H1 (cell line): ENCODE measurements around the gene ERCC6. TPM values are rescaled to one million over a fixed set of nuclear protein-coding genes. Genes with fewer than 3 reads are reported as not detected.

Experiments used
- ATF3 ChIP-seq: IDR thresholded peaks from 2 replicates; pipeline ENCODE4 v1.6.1; 2011; ENCODE audit warnings: low read depth, mild to moderate bottlenecking, low read length; ENCODE audit not compliant: insufficient read depth
- BRCA1 ChIP-seq: IDR thresholded peaks from 2 replicates; pipeline ENCODE4 v1.6.1; 2012; ENCODE audit warnings: low read depth, low read length, improper control_type of control experiment
- CHD7 ChIP-seq: fragments of 300-600 bp; sonication (generic); IDR thresholded peaks from 2 replicates; pipeline ENCODE4 v1.7.1; 2012; ENCODE audit warnings: low read length, moderate library complexity, mild to moderate bottlenecking, inconsistent platforms; ENCODE audit not compliant: insufficient replicate concordance
- GTF2F1 ChIP-seq: IDR thresholded peaks from 2 replicates; pipeline ENCODE4 v1.6.1; 2012; ENCODE audit warnings: low read depth, low read length, improper control_type of control experiment, borderline replicate concordance
- MAFK ChIP-seq: IDR thresholded peaks from 2 replicates; pipeline ENCODE4 v1.6.1; 2012; ENCODE audit warnings: low read depth, mild to moderate bottlenecking, improper control_type of control experiment, low read length
- SRF ChIP-seq: IDR thresholded peaks from 2 replicates; pipeline ENCODE4 v1.6.1; 2011; ENCODE audit warnings: mild to moderate bottlenecking, low read depth, low read length, moderate library complexity
- polyA plus RNA-seq, 7 experiments: library from polyadenylated mRNA; depleted of rRNA in 3 of 7; stranded (reverse) in 5 of 7; unstranded in 2 of 7; fragments of >200 nt in 5 of 7; fragments of 200-250 nt in 2 of 7; gene quantifications; 1 replicate in 5 of 7; 2 replicates in 1 of 7; 4 replicates in 1 of 7; pipeline versions ENCODE4 v1.2.1 to v1.2.3, GENCODE V29; 2011 to 2013; ENCODE audit warnings: missing spikeins in 2 of 7, mixed read lengths in 2 of 7
- total RNA-seq: library from RNA; stranded (reverse); fragmentation: NEBNext Ultra II Directional; extraction: Animal tissue kit (Norgen Biotek cat#: 25700); gene quantifications from 2 replicates; pipeline ENCODE4 v1.2.1, GENCODE V29; 2021

The ERCC6 gene
- total and polyA plus RNA-seq, 2 of the 8 experiments (the other 6 are each of a cell fraction or from before 2014, with no cell fraction given) = 4.1 to 11.9 TPM

- no peak for TF ChIP-seq ATF3
- TF ChIP-seq BRCA1 = no peak
- no peak for TF ChIP-seq SRF
- TF ChIP-seq MAFK = no peak
- TF ChIP-seq GTF2F1 = no peak
- TF ChIP-seq CHD7 = no peak
Measured at GRCh38 chr10:49474901-49475300, 64.0 kb downstream of the ERCC6 start (continued).
